Effector CD8-positive, alpha-beta T cell (primary cell): Measurements from ENCODE around the gene CELF2.

ENCODE experiments used
- DNase-seq: peaks from one replicate; lab custom pipeline; 2025; lab: John Stamatoyannopoulos, UW

CELF2 gene

GRCh38 chr10:11058965-11059364 lies 41.3 kb downstream of the CELF2 start:
- no peak for DNase-seq

- DNase-seq = no peak
These were observed 46.2 kb downstream of the CELF2 start for GRCh38 chr10:11063856-11064255.

- DNase-seq = no peak
These were observed 47.2 kb downstream of the CELF2 start for GRCh38 chr10:11064832-11065231.

GRCh38 chr10:11065567-11065966 lies 47.9 kb downstream of the CELF2 start:
- no peak for DNase-seq

GRCh38 chr10:11066520-11066919 lies 48.8 kb downstream of the CELF2 start:
- DNase-seq = no peak

- no peak for DNase-seq
These were observed 51.4 kb downstream of the CELF2 start for GRCh38 chr10:11068861-11069633.

- DNase-seq = no peak
These were observed 55.7 kb downstream of the CELF2 start for GRCh38 chr10:11073410-11073809.

- DNase-seq = no peak
These were observed 57.0 kb downstream of the CELF2 start for GRCh38 chr10:11074536-11075267.

GRCh38 chr10:11076221-11076620 lies 58.5 kb downstream of the CELF2 start:
- no peak for DNase-seq

GRCh38 chr10:11080564-11080984 lies 62.9 kb downstream of the CELF2 start:
- no peak for DNase-seq

GRCh38 chr10:11081408-11081807 lies 63.7 kb downstream of the CELF2 start:
- no peak for DNase-seq

GRCh38 chr10:11082526-11082925 lies 64.9 kb downstream of the CELF2 start:
- DNase-seq = no peak

- no peak for DNase-seq
These were observed 65.4 kb downstream of the CELF2 start for GRCh38 chr10:11083051-11083450.

- DNase-seq = no peak
These were observed 67.9 kb downstream of the CELF2 start for GRCh38 chr10:11085545-11085944.

GRCh38 chr10:11086177-11086840 lies 68.6 kb downstream of the CELF2 start:
- DNase-seq = no peak

- no peak for DNase-seq
These were observed 69.7 kb downstream of the CELF2 start for GRCh38 chr10:11087372-11087771.

- DNase-seq = no peak
These were observed 71.0 kb downstream of the CELF2 start for GRCh38 chr10:11088709-11089108.

GRCh38 chr10:11089272-11089671 lies 71.6 kb downstream of the CELF2 start:
- DNase-seq = no peak

GRCh38 chr10:11091517-11092102 lies 73.9 kb downstream of the CELF2 start:
- DNase-seq = no peak

- DNase-seq = no peak
These were observed 76.4 kb downstream of the CELF2 start for GRCh38 chr10:11093771-11094736.

GRCh38 chr10:11095374-11095801 lies 77.7 kb downstream of the CELF2 start:
- no peak for DNase-seq
